BJ (cell line): ENCODE results near the gene PCBP2. TPM values are rescaled to one million over a fixed set of nuclear protein-coding genes. Genes with fewer than 3 reads are reported as not detected.
"Not testable (repeated sequence)": the region's sequence is repeated elsewhere in the genome, so short reads cannot be mapped to it uniquely, and the experiment has no call there.

Experiments
- CTCF ChIA-PET: fragments of 350-600 bp; formaldehyde crosslinking; extraction: SDS; loops from one replicate; lab custom pipeline; 2021; ENCODE audit warnings: antibody characterized with exemption, inconsistent platforms; lab: Yijun Ruan, JAX
- POLR2A ChIA-PET: fragments of 300-600 bp; sonication (Branson Sonifier 250); formaldehyde crosslinking; extraction: SDS; loops from one replicate; lab custom pipeline; 2021; ENCODE audit warnings: antibody characterized with exemption; lab: Charles Lee
- DNase-seq: peaks from one replicate; pipeline ENCODE4 v3.0.0-alpha.2; 2011; ENCODE audit warnings: low read depth
- H3K27me3 ChIP-seq: 2 replicates; pipeline ENCODE4 v1.6.0; 2011; ENCODE audit warnings: low read length; ENCODE audit not compliant: control insufficient read depth, insufficient read depth
- H3K36me3 ChIP-seq: 2 replicates; pipeline ENCODE4 v1.5.1; 2011; ENCODE audit warnings: low read length; ENCODE audit not compliant: control insufficient read depth, insufficient read depth
- H3K4me3 ChIP-seq: 2 replicates; pipeline ENCODE4 v1.5.1; 2011; ENCODE audit warnings: low read depth, mild to moderate bottlenecking, control low read depth, low read length
- polyA plus RNA-seq: library from polyadenylated mRNA; depleted of rRNA; stranded (reverse); fragments of >200 nt; gene quantifications from 2 replicates; pipeline ENCODE4 v1.2.3, GENCODE V29; 2011
- TF ChIP-seq, protein P1 (sequence below): IDR thresholded peaks from 2 replicates; pipeline ENCODE4 v1.5.1; 2011; ENCODE audit warnings: low read depth, mild to moderate bottlenecking, control low read depth, inconsistent platforms, low read length, moderate library complexity; ENCODE audit not compliant: insufficient read depth

PCBP2 gene
- polyA plus RNA-seq, 1 experiment, result 268 TPM

DNA sequence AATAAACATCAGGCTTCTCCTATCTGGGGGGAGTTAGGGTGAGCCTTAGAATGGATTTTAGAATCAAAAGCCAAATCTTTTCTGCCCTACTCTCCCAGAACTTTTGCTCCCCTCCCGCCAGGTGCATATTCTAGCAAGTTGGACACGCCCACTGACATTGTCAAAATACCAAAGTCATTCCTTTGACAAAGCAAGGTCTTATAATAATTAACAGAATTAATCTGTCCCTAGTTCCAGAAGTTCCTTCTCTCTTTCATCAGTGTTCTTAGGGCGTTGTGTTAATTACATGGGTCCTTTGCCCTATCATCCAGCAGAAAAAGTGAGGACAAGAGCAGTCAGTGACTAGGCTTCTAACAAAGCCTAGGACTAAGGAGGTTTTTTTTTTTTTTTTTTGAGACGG is 7.9 kb upstream of the PCBP2 start:
- peaks cover 2% of the 10 kb centered on the region for H3K36me3 ChIP-seq
- H3K4me3 ChIP-seq, result no peak overlapping the region
- no peaks in the 10 kb centered on the region for H3K27me3 ChIP-seq
- TF ChIP-seq, protein P1, sequence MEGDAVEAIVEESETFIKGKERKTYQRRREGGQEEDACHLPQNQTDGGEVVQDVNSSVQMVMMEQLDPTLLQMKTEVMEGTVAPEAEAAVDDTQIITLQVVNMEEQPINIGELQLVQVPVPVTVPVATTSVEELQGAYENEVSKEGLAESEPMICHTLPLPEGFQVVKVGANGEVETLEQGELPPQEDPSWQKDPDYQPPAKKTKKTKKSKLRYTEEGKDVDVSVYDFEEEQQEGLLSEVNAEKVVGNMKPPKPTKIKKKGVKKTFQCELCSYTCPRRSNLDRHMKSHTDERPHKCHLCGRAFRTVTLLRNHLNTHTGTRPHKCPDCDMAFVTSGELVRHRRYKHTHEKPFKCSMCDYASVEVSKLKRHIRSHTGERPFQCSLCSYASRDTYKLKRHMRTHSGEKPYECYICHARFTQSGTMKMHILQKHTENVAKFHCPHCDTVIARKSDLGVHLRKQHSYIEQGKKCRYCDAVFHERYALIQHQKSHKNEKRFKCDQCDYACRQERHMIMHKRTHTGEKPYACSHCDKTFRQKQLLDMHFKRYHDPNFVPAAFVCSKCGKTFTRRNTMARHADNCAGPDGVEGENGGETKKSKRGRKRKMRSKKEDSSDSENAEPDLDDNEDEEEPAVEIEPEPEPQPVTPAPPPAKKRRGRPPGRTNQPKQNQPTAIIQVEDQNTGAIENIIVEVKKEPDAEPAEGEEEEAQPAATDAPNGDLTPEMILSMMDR, result no peak
- POLR2A ChIA-PET, result no interaction called here
- DNase-seq, result no peak
- CTCF ChIA-PET, result interaction anchor here (0.9 kb wide), 1 partner anchor 23 kb away, joined by 4 read pairs; no protein-coding TSS in a partner anchor

DNA sequence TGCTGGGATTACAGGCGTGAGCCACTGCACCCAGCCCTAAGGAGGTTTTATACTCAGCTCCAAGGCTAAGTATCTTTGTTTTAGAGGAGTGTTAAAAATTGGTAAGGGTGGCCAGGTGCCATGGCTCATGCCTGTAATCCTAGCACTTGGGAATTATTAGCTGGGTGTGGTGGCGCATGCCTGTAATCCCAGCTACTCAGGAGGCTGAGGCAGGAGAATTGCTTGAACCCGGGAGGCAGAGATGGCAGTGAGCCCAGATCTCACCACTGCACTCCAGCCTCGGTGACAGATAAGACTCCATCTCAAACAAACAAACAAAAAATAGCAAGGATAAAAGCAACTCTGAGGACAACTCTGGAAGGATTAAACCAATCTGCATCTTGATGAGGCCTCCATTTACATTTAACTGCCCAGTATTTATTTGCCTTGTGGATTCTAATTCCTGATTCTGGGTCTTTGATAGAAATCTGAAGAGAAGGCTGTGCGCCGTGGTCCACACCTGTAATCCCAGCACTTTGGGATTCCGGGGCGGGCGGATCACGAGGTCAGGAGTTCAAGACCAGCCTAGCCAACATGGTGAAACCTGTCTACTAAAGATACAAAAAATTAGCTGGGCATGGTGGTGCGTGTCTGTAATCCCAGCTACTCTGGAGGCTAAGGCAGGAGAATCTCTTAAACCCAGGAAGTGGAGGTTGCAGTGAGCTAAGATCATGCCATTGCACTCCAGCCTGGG is 7.1 kb upstream of the PCBP2 start:
- H3K27me3 ChIP-seq, H3K4me3 ChIP-seq, POLR2A ChIA-PET, H3K36me3 ChIP-seq, DNase-seq: not testable (repeated sequence)
- CTCF ChIA-PET, result interaction anchor here (0.9 kb wide), 1 partner anchor 24 kb away, joined by 4 read pairs; no protein-coding TSS in a partner anchor

DNA sequence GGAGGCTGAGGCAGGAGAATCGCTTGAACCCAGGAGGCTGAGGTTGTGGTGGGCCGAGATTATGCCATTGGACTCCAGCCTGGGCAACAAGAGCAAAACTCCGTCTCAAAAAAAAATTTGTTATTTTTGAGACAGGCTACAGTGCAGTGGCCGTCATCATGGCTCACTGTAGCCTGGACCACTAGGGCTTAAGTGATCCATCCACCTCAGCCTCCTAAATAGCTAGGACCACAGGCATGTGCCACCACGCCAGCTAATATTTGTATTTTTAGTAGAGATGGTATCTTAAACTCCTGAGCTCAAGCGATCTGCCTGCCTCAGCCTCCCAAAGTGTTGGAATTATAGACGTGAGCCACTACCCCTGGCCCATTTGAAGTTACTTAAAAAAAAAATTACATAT is 966 bp upstream of the PCBP2 start:
- POLR2A ChIA-PET, result no interaction called here
- CTCF ChIA-PET, result interaction anchor here (0.5 to 1.8 kb wide), 3 partner anchors 26 to 126 kb away, joined by 3 to 5 read pairs (median 3); no protein-coding TSS in a partner anchor
- Histone ChIP-seq H3K4me3 (no peak overlapping the region), H3K36me3 (peaks cover 7% of the 10 kb centered on the region), H3K27me3 (no peaks in the 10 kb centered on the region)
- no peak for DNase-seq
- TF ChIP-seq, protein P1, result no peak

DNA sequence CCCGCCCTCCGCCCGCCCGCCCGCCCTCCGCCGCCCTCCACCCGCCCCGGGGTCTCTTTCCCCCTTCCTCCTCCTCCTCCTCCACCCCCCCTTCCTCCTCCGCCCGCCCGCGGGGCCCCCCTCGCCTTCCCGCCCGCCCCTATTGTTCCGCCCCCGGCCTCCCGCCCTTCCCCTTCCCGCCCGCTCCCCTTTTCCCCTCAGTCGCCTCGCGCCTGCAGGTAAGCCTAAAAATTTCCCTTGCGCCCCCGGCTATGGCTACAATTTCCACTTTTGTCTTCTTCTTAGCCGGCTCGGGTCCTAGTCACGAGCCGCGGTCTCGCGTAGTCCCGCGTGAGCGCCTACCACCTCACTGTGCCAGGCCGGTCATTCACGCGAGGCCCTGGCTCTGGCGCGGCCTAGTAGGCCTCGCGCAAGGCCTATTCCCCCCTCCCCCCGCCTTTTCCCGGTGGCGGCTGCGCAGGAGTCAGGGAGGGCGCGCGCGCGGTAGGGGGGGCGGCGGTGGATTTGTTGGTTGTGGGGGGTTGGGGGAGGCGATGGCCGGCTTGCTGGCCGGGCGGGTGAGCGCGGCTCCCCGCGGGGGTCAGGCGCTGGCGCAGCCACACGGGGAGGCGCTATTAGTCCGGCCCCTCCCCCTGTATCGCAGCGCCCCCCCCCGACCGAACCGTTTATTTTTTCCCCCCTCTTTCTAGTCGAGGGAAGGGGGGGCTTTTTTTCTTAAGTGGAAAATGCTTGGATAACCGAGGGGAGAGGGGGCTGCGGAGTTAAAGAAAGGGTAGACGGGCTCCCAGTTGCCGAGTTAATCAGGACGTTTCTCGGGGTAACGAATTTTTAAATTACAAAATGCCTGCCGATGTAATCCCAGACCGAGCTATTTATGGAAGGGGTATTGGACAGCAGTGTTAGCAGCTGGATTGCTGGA is 516 bp downstream of the PCBP2 start:
- Histone ChIP-seq H3K4me3 (peak overlapping the region; percentile 97), H3K36me3 (peaks cover 14% of the 10 kb centered on the region), H3K27me3 (no peaks in the 10 kb centered on the region)
- TF ChIP-seq, protein P1, result peak; percentile 41
- POLR2A ChIA-PET, result interaction anchor here (0.7 kb wide), 1 partner anchor 54 kb away, joined by 6 read pairs; no protein-coding TSS in a partner anchor
- CTCF ChIA-PET, result interaction anchor here (0.8 to 1.3 kb wide), 4 partner anchors 9 to 56 kb away, joined by 3 to 5 read pairs (median 4); no protein-coding TSS in a partner anchor
- DNase-seq, result peak; percentile 29

DNA sequence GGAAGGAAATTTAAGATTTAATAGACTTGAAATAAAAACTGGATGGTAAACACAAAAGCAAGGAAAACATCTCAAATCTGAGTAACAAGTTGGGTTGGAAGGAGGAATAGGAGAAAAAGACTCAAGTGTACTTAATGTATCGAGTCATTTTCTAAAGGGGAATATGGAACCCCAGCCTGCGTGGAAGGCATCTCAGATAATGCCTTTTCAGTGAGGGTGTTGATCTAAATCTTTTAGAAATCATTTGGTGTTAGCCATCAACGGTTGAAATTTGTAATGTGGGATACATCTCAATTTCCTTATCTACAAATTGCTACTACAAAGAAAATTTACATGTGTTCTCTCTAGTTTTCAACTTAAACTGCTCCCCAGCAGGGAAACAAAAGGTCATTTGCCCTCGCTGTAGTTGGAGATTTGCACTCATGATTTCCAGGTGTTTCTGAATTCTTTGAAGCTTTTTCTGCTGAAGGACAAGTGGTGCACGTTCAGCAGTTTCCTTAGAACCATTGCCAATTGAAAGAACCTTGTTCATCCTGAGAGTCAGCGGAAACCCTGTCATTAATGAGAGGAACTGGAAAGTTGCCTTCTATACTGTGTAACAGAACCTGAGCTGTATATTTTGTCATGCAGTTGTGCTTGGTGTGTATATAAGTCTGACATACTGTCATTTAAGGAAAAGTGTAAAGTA is 2.2 kb downstream of the PCBP2 start:
- peaks cover 18% of the 10 kb centered on the region for H3K36me3 ChIP-seq
- TF ChIP-seq, protein P1, result no peak
- H3K4me3 ChIP-seq, result peak overlapping the region; percentile 97
- DNase-seq, result no peak
- POLR2A ChIA-PET, result interaction anchor here (0.7 kb wide), 1 partner anchor 56 kb away, joined by 4 read pairs; no protein-coding TSS in a partner anchor
- CTCF ChIA-PET, result interaction anchor here (0.9 to 1.3 kb wide), 4 partner anchors 19 to 54 kb away, joined by 3 to 5 read pairs (median 4); no protein-coding TSS in a partner anchor
- no peaks in the 10 kb centered on the region for H3K27me3 ChIP-seq
